ENCODE measurements around the gene RHO.

DNA sequence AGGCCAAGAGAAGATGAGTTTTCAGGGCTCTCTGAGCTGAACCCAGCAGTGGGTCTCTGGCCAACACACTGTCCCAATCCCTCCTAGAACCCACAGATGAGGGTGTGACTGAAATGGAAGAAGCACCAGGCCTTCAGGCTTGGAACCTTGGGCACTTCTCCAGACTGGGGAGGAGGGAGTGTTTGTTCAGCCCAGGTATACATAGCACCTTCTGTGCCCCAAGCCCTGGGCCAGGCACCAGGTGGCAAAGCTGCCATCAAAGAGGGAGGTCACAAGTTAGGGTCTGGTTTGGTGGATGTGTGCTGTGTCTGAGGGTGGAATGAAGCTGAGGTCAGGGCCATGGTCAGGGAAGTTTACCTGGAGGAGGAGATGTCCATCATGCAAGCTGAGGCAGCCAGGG, 15.8 kb upstream of the RHO start:
- TF ChIP-seq, protein P1, sequence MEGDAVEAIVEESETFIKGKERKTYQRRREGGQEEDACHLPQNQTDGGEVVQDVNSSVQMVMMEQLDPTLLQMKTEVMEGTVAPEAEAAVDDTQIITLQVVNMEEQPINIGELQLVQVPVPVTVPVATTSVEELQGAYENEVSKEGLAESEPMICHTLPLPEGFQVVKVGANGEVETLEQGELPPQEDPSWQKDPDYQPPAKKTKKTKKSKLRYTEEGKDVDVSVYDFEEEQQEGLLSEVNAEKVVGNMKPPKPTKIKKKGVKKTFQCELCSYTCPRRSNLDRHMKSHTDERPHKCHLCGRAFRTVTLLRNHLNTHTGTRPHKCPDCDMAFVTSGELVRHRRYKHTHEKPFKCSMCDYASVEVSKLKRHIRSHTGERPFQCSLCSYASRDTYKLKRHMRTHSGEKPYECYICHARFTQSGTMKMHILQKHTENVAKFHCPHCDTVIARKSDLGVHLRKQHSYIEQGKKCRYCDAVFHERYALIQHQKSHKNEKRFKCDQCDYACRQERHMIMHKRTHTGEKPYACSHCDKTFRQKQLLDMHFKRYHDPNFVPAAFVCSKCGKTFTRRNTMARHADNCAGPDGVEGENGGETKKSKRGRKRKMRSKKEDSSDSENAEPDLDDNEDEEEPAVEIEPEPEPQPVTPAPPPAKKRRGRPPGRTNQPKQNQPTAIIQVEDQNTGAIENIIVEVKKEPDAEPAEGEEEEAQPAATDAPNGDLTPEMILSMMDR (IDR thresholded peaks at IDR 0.05 in 4 of 5, conservative IDR thresholded peaks at IDR 0.05 in 1 of 5) = no peak
- no peak for TF ChIP-seq POLR2A (IDR thresholded peaks at IDR 0.05)
